HepG2 (cell line): ENCODE data around the gene TK2.

Experiments
- FOXA1 ChIP-seq, 2 experiments: fragments of 450-650 bp in 1 of 2; sonication (generic) in 1 of 2; formaldehyde crosslinking in 1 of 2; IDR thresholded peaks; 2 replicates each; pipeline versions ENCODE4 v1.4.0 to v1.6.1; 2016 to 2020; ENCODE audit warnings: missing genetic modification reagents in 1 of 2
- JUN ChIP-seq: sonication (generic); formaldehyde crosslinking; IDR thresholded peaks from 2 replicates; pipeline ENCODE4 v1.4.0; 2020; ENCODE audit warnings: mild to moderate bottlenecking, missing genetic modification reagents
- NR2F2 ChIP-seq: IDR thresholded peaks from 2 replicates; pipeline ENCODE4 v1.6.1; 2012; ENCODE audit warnings: low read depth, inconsistent platforms, borderline replicate concordance
- SRSF1 ChIP-seq: fragments of 200-400 bp; formaldehyde crosslinking; optimal IDR thresholded peaks from 2 replicates; pipeline ENCODE3; 2017; ENCODE audit warnings: mild to moderate bottlenecking, low read depth, low read length, moderate library complexity
- TCF7 ChIP-seq: sonication (generic); IDR thresholded peaks from 2 replicates; pipeline ENCODE4 v1.6.1; 2016; ENCODE audit warnings: antibody characterized with exemption, low read depth
- ZNF296 ChIP-seq: sonication (generic); formaldehyde crosslinking; conservative IDR thresholded peaks from 2 replicates; pipeline ENCODE4 v1.5.0; 2020; ENCODE audit warnings: mild to moderate bottlenecking, missing genetic modification reagents
- TF ChIP-seq, protein P1 (sequence below): sonication (generic); formaldehyde crosslinking; IDR thresholded peaks from 2 replicates; pipeline ENCODE4 v1.4.0; 2020; ENCODE audit warnings: missing genetic modification reagents
- TF ChIP-seq, protein P2 (sequence below): sonication (generic); formaldehyde crosslinking; IDR thresholded peaks from 2 replicates; pipeline ENCODE4 v1.5.0; 2020; ENCODE audit warnings: mild to moderate bottlenecking, missing genetic modification reagents, moderate library complexity
- TF ChIP-seq, protein P3 (sequence below): sonication (generic); formaldehyde crosslinking; IDR thresholded peaks from one replicate; pipeline ENCODE4 v1.5.1; 2020; ENCODE audit warnings: mild to moderate bottlenecking, missing genetic modification reagents; ENCODE audit errors: not compliant biosample characterization
- TF ChIP-seq, protein P4 (sequence below): sonication (generic); formaldehyde crosslinking; IDR thresholded peaks from 2 replicates; pipeline ENCODE4 v1.5.1; 2020; ENCODE audit warnings: mild to moderate bottlenecking, moderate library complexity, missing genetic modification reagents
- TF ChIP-seq, protein P5 (sequence below): IDR thresholded peaks from 2 replicates; pipeline ENCODE4 v1.6.1; 2012; ENCODE audit warnings: inconsistent platforms
- TF ChIP-seq, protein P6 (sequence below): fragments of 450-650 bp; IDR thresholded peaks from 2 replicates; pipeline ENCODE4 v1.6.1; 2016
- TF ChIP-seq, protein P7 (sequence below): sonication (generic); formaldehyde crosslinking; IDR thresholded peaks from 2 replicates; pipeline ENCODE4 v1.4.0; 2020; ENCODE audit warnings: missing genetic modification reagents, borderline replicate concordance

DNA sequence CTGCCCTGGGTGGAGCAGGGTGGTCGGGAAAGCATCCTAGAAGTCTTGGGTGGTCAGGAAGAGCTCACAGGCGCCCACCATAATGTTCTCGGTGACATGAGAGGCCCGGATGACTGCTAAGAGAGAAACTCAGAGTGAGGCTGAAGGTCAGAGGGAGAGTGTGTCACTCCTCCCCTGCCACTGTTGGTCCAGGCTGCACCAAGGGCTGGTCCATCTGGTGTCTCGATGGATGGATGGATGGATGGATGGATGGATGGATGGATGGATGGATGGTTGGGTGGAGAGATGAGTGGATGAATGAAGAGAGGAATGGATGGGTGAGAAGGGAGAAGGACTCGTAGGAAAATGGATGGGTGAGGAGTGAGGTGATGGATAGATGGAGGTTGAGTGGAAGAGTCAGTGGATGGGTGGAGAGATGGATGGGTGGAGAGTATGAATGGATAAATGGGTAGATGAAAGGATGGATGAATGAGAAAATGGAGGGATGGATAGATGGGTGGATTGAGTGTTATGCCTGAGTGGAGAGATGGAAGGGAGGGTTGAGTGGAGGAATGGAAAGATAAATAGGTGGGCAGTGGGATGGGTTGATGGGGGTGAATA, 79.9 kb downstream of the TK2 start:
- TF ChIP-seq, protein P1, sequence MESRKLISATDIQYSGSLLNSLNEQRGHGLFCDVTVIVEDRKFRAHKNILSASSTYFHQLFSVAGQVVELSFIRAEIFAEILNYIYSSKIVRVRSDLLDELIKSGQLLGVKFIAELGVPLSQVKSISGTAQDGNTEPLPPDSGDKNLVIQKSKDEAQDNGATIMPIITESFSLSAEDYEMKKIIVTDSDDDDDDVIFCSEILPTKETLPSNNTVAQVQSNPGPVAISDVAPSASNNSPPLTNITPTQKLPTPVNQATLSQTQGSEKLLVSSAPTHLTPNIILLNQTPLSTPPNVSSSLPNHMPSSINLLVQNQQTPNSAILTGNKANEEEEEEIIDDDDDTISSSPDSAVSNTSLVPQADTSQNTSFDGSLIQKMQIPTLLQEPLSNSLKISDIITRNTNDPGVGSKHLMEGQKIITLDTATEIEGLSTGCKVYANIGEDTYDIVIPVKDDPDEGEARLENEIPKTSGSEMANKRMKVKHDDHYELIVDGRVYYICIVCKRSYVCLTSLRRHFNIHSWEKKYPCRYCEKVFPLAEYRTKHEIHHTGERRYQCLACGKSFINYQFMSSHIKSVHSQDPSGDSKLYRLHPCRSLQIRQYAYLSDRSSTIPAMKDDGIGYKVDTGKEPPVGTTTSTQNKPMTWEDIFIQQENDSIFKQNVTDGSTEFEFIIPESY, result no peak
- TF ChIP-seq, protein P2, sequence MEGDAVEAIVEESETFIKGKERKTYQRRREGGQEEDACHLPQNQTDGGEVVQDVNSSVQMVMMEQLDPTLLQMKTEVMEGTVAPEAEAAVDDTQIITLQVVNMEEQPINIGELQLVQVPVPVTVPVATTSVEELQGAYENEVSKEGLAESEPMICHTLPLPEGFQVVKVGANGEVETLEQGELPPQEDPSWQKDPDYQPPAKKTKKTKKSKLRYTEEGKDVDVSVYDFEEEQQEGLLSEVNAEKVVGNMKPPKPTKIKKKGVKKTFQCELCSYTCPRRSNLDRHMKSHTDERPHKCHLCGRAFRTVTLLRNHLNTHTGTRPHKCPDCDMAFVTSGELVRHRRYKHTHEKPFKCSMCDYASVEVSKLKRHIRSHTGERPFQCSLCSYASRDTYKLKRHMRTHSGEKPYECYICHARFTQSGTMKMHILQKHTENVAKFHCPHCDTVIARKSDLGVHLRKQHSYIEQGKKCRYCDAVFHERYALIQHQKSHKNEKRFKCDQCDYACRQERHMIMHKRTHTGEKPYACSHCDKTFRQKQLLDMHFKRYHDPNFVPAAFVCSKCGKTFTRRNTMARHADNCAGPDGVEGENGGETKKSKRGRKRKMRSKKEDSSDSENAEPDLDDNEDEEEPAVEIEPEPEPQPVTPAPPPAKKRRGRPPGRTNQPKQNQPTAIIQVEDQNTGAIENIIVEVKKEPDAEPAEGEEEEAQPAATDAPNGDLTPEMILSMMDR (CRISPR knock-in tag), result no peak
- TF ChIP-seq, protein P3, sequence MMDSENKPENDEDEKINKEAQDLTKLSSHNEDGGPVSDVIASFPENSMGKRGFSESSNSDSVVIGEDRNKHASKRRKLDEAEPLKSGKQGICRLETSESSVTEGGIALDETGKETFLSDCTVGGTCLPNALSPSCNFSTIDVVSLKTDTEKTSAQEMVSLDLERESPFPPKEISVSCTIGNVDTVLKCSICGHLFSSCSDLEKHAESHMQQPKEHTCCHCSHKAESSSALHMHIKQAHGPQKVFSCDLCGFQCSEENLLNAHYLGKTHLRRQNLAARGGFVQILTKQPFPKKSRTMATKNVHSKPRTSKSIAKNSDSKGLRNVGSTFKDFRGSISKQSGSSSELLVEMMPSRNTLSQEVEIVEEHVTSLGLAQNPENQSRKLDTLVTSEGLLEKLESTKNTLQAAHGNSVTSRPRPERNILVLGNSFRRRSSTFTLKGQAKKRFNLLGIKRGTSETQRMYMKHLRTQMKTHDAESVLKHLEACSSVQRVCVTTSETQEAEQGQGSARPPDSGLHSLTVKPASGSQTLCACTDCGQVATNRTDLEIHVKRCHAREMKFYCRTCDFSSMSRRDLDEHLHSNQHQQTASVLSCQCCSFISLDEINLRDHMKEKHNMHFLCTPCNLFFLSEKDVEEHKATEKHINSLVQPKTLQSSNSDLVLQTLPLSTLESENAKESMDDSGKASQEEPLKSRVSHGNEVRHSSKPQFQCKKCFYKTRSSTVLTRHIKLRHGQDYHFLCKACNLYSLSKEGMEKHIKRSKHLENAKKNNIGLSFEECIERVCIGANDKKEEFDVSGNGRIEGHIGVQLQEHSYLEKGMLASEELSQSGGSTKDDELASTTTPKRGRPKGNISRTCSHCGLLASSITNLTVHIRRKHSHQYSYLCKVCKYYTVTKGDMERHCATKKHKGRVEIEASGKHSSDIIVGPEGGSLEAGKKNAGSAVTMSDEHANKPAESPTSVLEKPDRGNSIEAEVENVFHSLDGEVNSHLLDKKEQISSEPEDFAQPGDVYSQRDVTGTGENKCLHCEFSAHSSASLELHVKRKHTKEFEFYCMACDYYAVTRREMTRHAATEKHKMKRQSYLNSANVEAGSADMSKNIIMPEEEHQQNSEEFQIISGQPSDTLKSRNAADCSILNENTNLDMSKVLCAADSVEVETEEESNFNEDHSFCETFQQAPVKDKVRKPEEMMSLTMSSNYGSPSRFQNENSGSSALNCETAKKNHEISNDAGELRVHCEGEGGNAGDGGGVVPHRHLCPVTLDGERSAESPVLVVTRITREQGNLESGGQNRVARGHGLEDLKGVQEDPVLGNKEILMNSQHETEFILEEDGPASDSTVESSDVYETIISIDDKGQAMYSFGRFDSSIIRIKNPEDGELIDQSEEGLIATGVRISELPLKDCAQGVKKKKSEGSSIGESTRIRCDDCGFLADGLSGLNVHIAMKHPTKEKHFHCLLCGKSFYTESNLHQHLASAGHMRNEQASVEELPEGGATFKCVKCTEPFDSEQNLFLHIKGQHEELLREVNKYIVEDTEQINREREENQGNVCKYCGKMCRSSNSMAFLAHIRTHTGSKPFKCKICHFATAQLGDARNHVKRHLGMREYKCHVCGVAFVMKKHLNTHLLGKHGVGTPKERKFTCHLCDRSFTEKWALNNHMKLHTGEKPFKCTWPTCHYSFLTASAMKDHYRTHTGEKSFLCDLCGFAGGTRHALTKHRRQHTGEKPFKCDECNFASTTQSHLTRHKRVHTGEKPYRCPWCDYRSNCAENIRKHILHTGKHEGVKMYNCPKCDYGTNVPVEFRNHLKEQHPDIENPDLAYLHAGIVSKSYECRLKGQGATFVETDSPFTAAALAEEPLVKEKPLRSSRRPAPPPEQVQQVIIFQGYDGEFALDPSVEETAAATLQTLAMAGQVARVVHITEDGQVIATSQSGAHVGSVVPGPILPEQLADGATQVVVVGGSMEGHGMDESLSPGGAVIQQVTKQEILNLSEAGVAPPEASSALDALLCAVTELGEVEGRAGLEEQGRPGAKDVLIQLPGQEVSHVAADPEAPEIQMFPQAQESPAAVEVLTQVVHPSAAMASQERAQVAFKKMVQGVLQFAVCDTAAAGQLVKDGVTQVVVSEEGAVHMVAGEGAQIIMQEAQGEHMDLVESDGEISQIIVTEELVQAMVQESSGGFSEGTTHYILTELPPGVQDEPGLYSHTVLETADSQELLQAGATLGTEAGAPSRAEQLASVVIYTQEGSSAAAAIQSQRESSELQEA (CRISPR knock-in tag), result no peak
- TF ChIP-seq SRSF1, result no peak
- TF ChIP-seq, protein P4, sequence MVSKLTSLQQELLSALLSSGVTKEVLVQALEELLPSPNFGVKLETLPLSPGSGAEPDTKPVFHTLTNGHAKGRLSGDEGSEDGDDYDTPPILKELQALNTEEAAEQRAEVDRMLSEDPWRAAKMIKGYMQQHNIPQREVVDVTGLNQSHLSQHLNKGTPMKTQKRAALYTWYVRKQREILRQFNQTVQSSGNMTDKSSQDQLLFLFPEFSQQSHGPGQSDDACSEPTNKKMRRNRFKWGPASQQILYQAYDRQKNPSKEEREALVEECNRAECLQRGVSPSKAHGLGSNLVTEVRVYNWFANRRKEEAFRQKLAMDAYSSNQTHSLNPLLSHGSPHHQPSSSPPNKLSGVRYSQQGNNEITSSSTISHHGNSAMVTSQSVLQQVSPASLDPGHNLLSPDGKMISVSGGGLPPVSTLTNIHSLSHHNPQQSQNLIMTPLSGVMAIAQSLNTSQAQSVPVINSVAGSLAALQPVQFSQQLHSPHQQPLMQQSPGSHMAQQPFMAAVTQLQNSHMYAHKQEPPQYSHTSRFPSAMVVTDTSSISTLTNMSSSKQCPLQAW (CRISPR knock-in tag), result no peak
- TF ChIP-seq FOXA1 (IDR thresholded peaks at IDR 0.05), result no peak
- no peak for TF ChIP-seq FOXA1 (CRISPR knock-in tag; IDR thresholded peaks at IDR 0.05)
- TF ChIP-seq, protein P5, sequence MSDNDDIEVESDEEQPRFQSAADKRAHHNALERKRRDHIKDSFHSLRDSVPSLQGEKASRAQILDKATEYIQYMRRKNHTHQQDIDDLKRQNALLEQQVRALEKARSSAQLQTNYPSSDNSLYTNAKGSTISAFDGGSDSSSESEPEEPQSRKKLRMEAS, result no peak
- no peak for TF ChIP-seq ZNF296 (CRISPR knock-in tag)
- TF ChIP-seq, protein P6, sequence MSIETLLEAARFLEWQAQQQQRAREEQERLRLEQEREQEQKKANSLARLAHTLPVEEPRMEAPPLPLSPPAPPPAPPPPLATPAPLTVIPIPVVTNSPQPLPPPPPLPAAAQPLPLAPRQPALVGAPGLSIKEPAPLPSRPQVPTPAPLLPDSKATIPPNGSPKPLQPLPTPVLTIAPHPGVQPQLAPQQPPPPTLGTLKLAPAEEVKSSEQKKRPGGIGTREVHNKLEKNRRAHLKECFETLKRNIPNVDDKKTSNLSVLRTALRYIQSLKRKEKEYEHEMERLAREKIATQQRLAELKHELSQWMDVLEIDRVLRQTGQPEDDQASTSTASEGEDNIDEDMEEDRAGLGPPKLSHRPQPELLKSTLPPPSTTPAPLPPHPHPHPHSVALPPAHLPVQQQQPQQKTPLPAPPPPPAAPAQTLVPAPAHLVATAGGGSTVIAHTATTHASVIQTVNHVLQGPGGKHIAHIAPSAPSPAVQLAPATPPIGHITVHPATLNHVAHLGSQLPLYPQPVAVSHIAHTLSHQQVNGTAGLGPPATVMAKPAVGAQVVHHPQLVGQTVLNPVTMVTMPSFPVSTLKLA, result no peak
- TF ChIP-seq NR2F2, result no peak
- TF ChIP-seq, protein P7, sequence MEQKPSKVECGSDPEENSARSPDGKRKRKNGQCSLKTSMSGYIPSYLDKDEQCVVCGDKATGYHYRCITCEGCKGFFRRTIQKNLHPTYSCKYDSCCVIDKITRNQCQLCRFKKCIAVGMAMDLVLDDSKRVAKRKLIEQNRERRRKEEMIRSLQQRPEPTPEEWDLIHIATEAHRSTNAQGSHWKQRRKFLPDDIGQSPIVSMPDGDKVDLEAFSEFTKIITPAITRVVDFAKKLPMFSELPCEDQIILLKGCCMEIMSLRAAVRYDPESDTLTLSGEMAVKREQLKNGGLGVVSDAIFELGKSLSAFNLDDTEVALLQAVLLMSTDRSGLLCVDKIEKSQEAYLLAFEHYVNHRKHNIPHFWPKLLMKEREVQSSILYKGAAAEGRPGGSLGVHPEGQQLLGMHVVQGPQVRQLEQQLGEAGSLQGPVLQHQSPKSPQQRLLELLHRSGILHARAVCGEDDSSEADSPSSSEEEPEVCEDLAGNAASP (CRISPR knock-in tag), result no peak
- no peak for TF ChIP-seq JUN (CRISPR knock-in tag)
- TF ChIP-seq TCF7, result no peak
